Activated CD4-positive, alpha-beta T cell treated with anti-CD3 and anti-CD28 coated beads, Interleukin-2, Interleukin-4, amounts not matched to agents 100 ng/mL and 50 ng/mL, durations not matched to agents 16 hours and 8 hours (primary cell): ENCODE data around the gene FYN.

Experiments used
- DNase-seq: peaks from one replicate; pipeline ENCODE4 v3.0.0-alpha.2; 2020; ENCODE audit warnings: low spot score

Gene FYN

GRCh38 chr6:111880181-111880888 is 7.1 kb upstream of the FYN start:
- DNase-seq, result no peak

DNA sequence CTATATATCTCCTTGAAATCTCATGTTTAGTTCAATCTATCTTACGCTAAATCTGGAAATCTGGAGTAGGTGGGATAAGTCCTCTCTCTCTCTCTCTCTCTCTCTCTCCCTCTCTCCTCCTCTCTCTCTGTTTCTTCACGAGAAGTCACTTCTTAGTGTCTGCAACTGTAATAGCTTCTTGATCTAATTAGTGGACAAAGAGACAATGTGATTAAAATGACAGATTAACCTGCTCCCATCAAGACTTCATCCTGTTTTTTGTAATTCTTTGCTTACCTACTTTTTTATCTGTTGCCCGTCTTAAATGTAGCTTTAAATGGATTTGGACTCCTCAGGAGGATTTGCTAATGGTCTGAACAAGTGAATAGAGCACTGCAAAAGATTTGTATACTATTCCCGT is 2.5 kb upstream of the FYN start:
- DNase-seq, result no peak

DNA sequence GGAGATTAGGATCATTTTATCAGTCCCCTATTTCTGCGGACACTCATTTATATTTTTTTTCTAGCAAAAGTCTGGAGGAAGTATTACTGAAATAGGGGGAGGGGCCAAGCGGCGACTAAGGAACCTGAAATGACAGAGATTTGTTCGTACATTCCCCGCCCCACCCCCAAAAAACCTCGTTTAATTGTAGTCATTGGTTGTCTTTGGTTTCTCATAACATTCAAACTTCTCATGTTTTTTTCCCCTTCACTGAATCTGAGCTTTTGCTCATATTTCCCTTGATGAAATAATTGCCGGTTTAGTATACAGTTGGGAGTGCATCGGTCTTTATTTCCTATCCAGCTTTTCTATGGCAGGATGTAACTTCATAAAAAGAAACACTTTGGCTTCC is 768 bp upstream of the FYN start:
- DNase-seq, result peak; percentile 58

DNA sequence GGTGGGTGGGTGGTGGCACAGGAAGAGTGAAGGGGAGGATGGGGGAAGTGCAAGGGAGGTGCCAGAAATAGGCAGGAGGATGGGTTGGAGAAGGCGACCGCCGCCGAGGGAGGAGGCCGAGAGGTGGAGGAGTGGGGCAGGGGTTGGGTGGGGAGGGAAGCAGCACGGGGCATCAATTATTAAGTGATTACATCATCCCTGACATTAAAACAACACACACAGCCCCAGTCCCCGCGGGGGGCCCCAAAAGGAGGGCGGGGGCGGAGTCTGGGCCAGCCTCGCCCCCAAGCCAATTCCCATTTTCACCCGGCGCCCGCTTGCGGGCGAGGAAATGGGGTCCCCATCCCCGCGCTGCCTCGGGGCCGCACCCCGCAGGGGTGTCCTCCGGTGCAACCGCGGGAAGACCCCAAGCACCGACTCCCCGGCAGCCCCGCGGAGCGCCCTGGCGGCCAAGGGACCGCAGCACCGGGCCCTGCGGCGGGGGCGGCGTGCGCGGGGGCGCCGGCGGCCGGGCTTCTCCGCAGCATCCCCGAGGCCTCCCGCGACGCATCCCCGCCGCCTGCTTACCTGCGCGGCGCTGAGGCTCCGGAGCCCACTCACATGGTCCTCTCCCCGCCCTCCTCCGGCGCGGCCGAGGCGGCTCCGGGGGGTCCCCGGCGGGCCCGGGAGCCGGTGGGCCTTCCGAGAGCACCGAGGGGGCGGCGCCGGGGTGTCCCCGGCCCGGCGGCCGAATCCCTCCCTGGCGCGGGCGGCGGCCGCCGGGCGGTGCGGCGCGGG is 663 bp downstream of the FYN start:
- DNase-seq, result no peak

GRCh38 chr6:111871725-111872400 is 1.4 kb downstream of the FYN start:
- no peak for DNase-seq

- peak; percentile 77 for DNase-seq
Measured at GRCh38 chr6:111871207-111871606, 2.0 kb downstream of the FYN start.

- no peak for DNase-seq
Measured at GRCh38 chr6:111870742-111871064, 2.5 kb downstream of the FYN start.

DNA sequence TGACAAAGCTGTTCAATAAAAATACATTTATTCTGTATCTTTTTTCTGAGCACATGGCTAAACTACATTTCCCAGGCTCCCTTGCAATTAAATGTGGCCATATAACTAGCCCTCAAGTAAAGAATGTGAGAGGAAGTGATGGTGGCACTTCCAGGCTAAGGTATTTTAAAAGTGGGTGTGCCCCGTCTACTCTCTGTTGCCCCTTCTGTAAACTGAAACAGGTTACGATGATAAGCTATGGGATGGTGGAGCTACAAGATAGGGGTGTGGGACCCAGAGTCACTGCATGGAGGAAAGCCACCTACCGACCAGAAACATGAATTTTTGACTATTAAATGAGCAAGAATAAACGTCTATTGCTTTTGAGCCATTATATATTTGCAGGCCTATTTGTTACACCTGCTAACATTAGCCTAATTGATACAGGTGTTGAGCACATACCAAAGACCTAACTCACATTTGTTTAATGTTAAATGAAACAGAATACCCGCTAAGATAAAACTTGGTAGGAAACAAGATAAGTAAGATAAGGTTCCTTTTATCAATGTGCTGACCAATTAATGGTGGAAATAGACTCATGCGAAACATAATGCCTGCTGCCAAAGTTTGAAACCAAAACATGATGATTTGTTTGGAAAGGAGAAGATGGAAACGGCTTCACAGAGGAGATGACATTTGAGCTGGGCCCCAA is 3.1 kb downstream of the FYN start:
- no peak for DNase-seq

GRCh38 chr6:111866857-111867256 is 6.4 kb downstream of the FYN start:
- no peak for DNase-seq

GRCh38 chr6:111865909-111866546 is 7.2 kb downstream of the FYN start:
- no peak for DNase-seq

GRCh38 chr6:111865049-111865585 is 8.1 kb downstream of the FYN start:
- no peak for DNase-seq

GRCh38 chr6:111864138-111865048 is 8.9 kb downstream of the FYN start:
- DNase-seq, result no peak

DNA sequence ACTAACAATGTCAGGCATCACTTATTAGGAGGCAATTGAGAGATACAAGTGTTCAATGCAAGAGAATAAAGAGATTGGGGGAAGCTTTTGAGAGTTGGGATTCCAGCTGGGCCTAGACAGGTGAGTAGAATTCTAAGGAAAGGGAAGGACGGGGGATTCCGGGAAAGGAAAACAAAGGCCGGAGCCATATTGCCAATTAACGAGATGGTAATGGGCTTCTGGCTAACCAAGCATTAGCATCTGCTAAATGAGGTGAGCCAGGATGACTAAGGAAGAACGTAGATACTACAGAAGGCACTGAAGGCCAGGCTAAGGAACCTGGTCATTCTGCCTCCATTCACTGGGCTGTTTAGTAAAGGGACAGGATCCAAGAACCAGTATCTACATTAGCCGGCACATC is 10.5 kb downstream of the FYN start:
- DNase-seq, result no peak

GRCh38 chr6:111862314-111862713 is 10.9 kb downstream of the FYN start:
- DNase-seq, result no peak

GRCh38 chr6:111861431-111861885 is 11.8 kb downstream of the FYN start:
- no peak for DNase-seq

DNA sequence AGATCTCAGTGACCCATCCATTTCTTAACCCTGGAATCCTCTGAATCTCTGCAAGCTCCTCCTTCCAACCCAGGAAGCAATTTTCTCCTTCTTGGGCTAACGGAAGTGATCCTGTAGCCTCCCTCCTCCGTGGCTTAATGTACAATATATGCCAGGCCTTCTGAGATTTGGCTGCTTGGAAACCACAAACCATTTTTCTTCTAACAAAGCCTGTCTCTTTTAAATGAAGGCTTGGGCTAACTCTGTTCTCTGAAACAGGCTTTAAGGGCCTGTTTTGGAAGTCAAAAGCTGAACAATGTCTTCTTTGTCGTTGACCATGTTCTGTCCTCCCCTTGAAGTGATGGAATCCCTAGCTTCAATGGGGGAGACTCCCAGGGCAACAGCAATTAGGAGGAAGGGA is 14.9 kb downstream of the FYN start:
- DNase-seq, result no peak

- no peak for DNase-seq
Measured at GRCh38 chr6:111857674-111858337, 15.4 kb downstream of the FYN start.

DNA sequence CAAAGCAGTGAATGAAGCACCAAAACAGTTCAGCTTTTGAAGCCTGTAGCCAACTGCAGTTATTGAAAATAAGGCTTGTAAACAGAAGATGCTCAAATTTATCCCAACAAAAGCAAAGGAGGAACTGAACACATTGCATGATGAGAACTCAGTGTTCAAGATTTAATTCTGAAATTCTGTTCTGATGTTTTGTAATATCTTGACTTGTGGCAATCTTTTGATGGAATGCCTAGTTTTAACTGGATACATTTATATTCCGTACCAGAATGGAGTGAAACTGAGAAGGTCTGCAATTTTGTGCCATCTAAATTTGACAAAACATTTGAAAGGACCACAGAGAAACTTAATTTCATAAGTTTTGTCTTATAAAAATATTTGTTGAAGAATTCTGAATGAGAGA is 17.5 kb downstream of the FYN start:
- no peak for DNase-seq

DNA sequence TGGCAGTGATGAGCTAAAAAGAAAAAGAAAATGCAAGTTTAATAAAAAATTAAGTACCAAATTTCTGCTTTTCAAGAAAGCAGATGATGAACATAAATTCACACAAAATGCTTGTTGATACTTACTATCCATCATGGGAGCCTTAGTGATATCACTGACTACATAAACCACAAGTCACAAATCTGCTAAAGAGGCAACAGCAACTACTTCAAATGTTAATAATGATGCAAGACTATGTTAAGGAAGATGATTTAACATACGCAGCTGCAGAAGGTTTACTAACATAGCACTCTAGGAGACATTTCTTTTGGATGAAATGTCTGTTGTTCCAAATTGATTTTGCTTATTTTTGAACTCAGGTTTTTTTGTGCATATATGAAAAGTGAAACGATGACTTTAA is 18.6 kb downstream of the FYN start:
- DNase-seq, result no peak

GRCh38 chr6:111852725-111853124 is 20.5 kb downstream of the FYN start:
- DNase-seq, result no peak
